ENCODE data around the gene TBC1D21. TPM values are rescaled to one million over a fixed set of nuclear protein-coding genes. Genes with fewer than 3 reads are reported as not detected.

TBC1D21 gene
- total RNA-seq, 2 experiments from 2014 or later, result not detected

DNA sequence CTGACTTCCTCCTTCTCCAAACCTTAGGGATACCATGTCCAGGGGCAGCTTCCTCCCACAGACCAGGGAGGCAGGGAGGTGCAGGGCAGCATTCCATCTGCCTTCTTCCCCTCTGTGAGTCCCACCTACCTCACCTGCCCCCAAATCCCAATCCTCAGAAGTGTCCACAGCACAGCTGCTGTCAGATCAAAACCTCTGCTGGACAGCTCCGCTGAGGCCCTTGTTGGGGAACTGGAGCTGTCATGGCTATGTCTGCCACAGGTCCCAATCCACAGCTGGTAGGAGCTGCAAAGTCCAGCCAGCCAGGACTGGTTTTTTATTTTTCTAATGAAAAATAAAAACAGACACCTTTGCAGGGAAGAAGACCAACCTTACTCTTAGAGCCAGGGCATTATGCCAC is 40.7 kb upstream of the TBC1D21 start:
- H3K27ac ChIP-seq (ENCODE audit: low read depth in 1 of 2, low read length in 2 of 2), result no peak overlapping the region
- H3K27me3 ChIP-seq (ENCODE audit: control insufficient read depth in 1 of 2, insufficient read depth in 2 of 2, low read length in 2 of 2), result peaks cover 12 to 20% of the 10 kb centered on the region in 2 experiments
- no peaks in the 10 kb centered on the region for H3K9me3 ChIP-seq (ENCODE audit: control insufficient read depth in 1 of 2, insufficient read depth in 1 of 2, low read length in 2 of 2)
- no peaks in the 10 kb centered on the region for H3K4me1 ChIP-seq (ENCODE audit: insufficient read depth, low read length)
- H3K27ac Mint-ChIP-seq, result no peak overlapping the region
- H3K27me3 Mint-ChIP-seq, result peaks cover 72% of the 10 kb centered on the region
- H3K4me1 Mint-ChIP-seq (ENCODE audit: low read depth), result no peaks in the 10 kb centered on the region
- H3K36me3 ChIP-seq (ENCODE audit: insufficient read depth, low read length), result no peaks in the 10 kb centered on the region
- no peaks in the 10 kb centered on the region for H3K36me3 Mint-ChIP-seq (ENCODE audit: low read depth)
- DNase-seq, result no peak
- TF ChIP-seq, protein P1, sequence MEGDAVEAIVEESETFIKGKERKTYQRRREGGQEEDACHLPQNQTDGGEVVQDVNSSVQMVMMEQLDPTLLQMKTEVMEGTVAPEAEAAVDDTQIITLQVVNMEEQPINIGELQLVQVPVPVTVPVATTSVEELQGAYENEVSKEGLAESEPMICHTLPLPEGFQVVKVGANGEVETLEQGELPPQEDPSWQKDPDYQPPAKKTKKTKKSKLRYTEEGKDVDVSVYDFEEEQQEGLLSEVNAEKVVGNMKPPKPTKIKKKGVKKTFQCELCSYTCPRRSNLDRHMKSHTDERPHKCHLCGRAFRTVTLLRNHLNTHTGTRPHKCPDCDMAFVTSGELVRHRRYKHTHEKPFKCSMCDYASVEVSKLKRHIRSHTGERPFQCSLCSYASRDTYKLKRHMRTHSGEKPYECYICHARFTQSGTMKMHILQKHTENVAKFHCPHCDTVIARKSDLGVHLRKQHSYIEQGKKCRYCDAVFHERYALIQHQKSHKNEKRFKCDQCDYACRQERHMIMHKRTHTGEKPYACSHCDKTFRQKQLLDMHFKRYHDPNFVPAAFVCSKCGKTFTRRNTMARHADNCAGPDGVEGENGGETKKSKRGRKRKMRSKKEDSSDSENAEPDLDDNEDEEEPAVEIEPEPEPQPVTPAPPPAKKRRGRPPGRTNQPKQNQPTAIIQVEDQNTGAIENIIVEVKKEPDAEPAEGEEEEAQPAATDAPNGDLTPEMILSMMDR (IDR thresholded peaks at IDR 0.05), result no peak
- H3K9me3 Mint-ChIP-seq, result no peaks in the 10 kb centered on the region
- H3K4me3 Mint-ChIP-seq, result no peak overlapping the region
- POLR2A ChIA-PET, result no interaction called here
- CTCF ChIA-PET, result no interaction called here
- H3K4me3 ChIP-seq (ENCODE audit: low read length), result no peak overlapping the region
- ATAC-seq (ENCODE audit: poor library complexity), result no peak
- intact Hi-C loops (cut with DNase I, micrococcal nuclease), result no loop called here

DNA sequence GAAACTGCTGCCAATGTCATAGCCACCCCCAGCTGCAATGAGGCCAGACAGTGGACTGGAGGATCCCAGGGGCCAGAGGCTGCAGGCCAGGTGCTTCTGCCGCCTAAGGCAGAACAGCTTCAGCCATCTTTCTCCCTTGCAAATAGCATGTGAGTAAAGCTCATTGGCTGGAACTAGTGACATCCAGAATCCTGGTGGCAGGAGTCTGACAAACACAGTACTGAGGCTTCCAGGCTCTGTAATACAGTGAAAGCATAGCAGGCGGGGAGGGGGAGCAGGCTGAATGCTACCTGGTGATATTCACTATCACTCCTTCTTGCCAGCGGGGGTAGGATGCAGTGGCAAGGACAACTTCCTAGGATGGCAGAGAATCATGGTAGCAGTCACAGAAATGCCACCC is 36.5 kb upstream of the TBC1D21 start:
- Mint-ChIP-seq H3K36me3 (ENCODE audit: low read depth) (no peaks in the 10 kb centered on the region), H3K9me3 (no peaks in the 10 kb centered on the region), H3K27me3 (peaks cover 58% of the 10 kb centered on the region), H3K4me3 (no peak overlapping the region), H3K27ac (no peak overlapping the region), H3K4me1 (ENCODE audit: low read depth) (no peaks in the 10 kb centered on the region)
- intact Hi-C loops (cut with DNase I, micrococcal nuclease), result no loop called here
- DNase-seq (no peak), ATAC-seq (ENCODE audit: poor library complexity) (no peak)
- Histone ChIP-seq H3K9me3 (ENCODE audit: control insufficient read depth in 1 of 2, insufficient read depth in 1 of 2, low read length in 2 of 2) (no peaks in the 10 kb centered on the region), H3K27ac (ENCODE audit: low read depth in 1 of 2, low read length in 2 of 2) (no peak overlapping the region), H3K36me3 (ENCODE audit: insufficient read depth, low read length) (no peaks in the 10 kb centered on the region), H3K4me1 (ENCODE audit: insufficient read depth, low read length) (no peaks in the 10 kb centered on the region), H3K4me3 (ENCODE audit: low read length) (no peak overlapping the region), H3K27me3 (ENCODE audit: control insufficient read depth in 1 of 2, insufficient read depth in 2 of 2, low read length in 2 of 2) (peaks cover 20 to 24% of the 10 kb centered on the region in 2 experiments)
- ChIA-PET POLR2A (no interaction called here), CTCF (interaction anchor here (0.6 kb wide), 1 partner anchor 336 kb away, joined by 3 read pairs; no protein-coding TSS in a partner anchor)
- TF ChIP-seq, protein P1 (IDR thresholded peaks at IDR 0.05), result no peak

DNA sequence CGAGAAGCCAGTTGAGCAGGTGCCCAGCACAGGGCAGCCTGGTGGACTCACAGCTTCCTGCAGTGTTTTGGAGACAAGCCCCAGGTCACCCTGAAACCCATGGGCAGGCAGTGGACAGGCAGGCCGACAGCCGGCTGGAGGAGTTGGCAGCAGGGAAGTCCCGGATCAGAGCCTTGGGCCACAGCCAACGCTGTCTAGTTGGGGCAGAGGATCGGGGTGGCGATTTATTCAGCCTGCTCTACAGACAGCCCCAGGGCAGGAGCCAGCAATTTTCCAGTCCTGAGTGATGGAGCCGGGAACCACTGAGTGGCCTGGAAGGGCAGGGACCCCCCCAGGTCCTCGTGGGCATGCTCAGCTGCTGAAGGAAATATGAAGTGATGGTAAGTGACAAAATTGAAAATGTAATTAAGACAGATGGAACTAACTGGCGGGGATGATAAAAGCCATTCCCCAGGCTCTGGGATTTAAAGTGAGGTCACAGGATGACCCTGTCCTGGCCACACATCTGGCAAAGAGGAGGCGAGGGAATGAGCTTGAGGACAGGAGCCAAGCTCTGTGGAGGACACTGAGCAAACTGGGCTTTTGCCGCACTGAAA is 34.4 kb upstream of the TBC1D21 start:
- Histone ChIP-seq H3K4me3 (ENCODE audit: low read length) (no peak overlapping the region), H3K27ac (ENCODE audit: low read depth in 1 of 2, low read length in 2 of 2) (no peak overlapping the region), H3K4me1 (ENCODE audit: insufficient read depth, low read length) (no peaks in the 10 kb centered on the region), H3K9me3 (ENCODE audit: control insufficient read depth in 1 of 2, insufficient read depth in 1 of 2, low read length in 2 of 2) (no peaks in the 10 kb centered on the region), H3K27me3 (ENCODE audit: control insufficient read depth in 1 of 2, insufficient read depth in 2 of 2, low read length in 2 of 2) (peaks cover 24% of the 10 kb centered on the region in 2 experiments), H3K36me3 (ENCODE audit: insufficient read depth, low read length) (no peaks in the 10 kb centered on the region)
- Mint-ChIP-seq H3K27ac (no peak overlapping the region), H3K27me3 (peaks cover 47% of the 10 kb centered on the region), H3K4me1 (ENCODE audit: low read depth) (no peaks in the 10 kb centered on the region), H3K4me3 (no peak overlapping the region), H3K9me3 (peaks cover 2% of the 10 kb centered on the region), H3K36me3 (ENCODE audit: low read depth) (no peaks in the 10 kb centered on the region)
- intact Hi-C loops (cut with DNase I, micrococcal nuclease), result no loop called here
- ATAC-seq (ENCODE audit: poor library complexity) (no peak), DNase-seq (no peak)
- ChIA-PET CTCF (no interaction called here), POLR2A (no interaction called here)
- TF ChIP-seq, protein P1 (IDR thresholded peaks at IDR 0.05), result no peak

Measured in CD4-positive, alpha-beta T cell (primary cell).